Urothelium cell line (cell line): Measurements from ENCODE around the gene IGFBP6.
A peak's percentile ranks its signal among the peaks of the same experiment; 100 is the strongest.

Experiments used
- DNase-seq: peaks from one replicate; pipeline ENCODE4 v3.0.0; 2011; ENCODE audit warnings: low spot score, mixed read lengths
- FAIRE-seq: peaks from 2 replicates; lab custom pipeline; 2011; peaks lifted over from hg19 to GRCh38; lab: Jason Lieb, UNC

IGFBP6 gene

GRCh38 chr12:53097564-53098353, at the start of gene IGFBP6:
Gene IGFBP6, plus strand, starts transcription at chr12:53097667. Its CDS starts 51 bp downstream, at chr12:53097718.
- peak; percentile 75 for DNase-seq
- peak; percentile 20 for FAIRE-seq

GRCh38 chr12:53048033-53048779, 49.3 kb upstream of the IGFBP6 start:
- FAIRE-seq (no peak), DNase-seq (peak; percentile 59)

- peak; percentile 57 for DNase-seq
- FAIRE-seq: no peak
Measured at GRCh38 chr12:53048780-53049401, 48.6 kb upstream of the IGFBP6 start.

GRCh38 chr12:53049571-53050318, 47.7 kb upstream of the IGFBP6 start, which contains the start of gene TNS2:
Gene TNS2, plus strand, starts transcription at chr12:53050065. Its CDS starts 121 bp downstream, at chr12:53050186.
- DNase-seq (peak; percentile 61), FAIRE-seq (no peak)

GRCh38 chr12:53050426-53051057, 46.9 kb upstream of the IGFBP6 start:
- DNase-seq: no peak
- FAIRE-seq: no peak

GRCh38 chr12:53051058-53051880, 46.2 kb upstream of the IGFBP6 start:
- FAIRE-seq (no peak), DNase-seq (no peak)

- FAIRE-seq (peak; percentile 20), DNase-seq (no peak)
Measured at GRCh38 chr12:53051881-53052412, 45.5 kb upstream of the IGFBP6 start.

- FAIRE-seq: peak; percentile 77
- peak; percentile 67 for DNase-seq
Measured at GRCh38 chr12:53052419-53053217, 44.8 kb upstream of the IGFBP6 start.

- FAIRE-seq (no peak), DNase-seq (no peak)
Measured at GRCh38 chr12:53053218-53054111, 44.0 kb upstream of the IGFBP6 start.

GRCh38 chr12:53054112-53054878, 43.2 kb upstream of the IGFBP6 start:
- FAIRE-seq (no peak), DNase-seq (no peak)

GRCh38 chr12:53055471-53056266, 41.8 kb upstream of the IGFBP6 start:
- no peak for DNase-seq

GRCh38 chr12:53056296-53056695, 41.2 kb upstream of the IGFBP6 start:
- FAIRE-seq: no peak
- DNase-seq: no peak

More at GRCh38 chr12:53055471-53056266, 41.8 kb upstream of the IGFBP6 start:
- FAIRE-seq: no peak

- DNase-seq: no peak
- FAIRE-seq: no peak
Measured at GRCh38 chr12:53056901-53057300, 40.6 kb upstream of the IGFBP6 start.

GRCh38 chr12:53057816-53058500, 39.5 kb upstream of the IGFBP6 start:
- FAIRE-seq: no peak

More at GRCh38 chr12:53057816-53058500, 39.5 kb upstream of the IGFBP6 start:
- DNase-seq: no peak
